Activated CD8-positive, alpha-beta memory T cell treated with anti-CD3 and anti-CD28 coated beads for 4 hours (primary cell): ENCODE results near the gene TMEM207.
"Not testable (repeated sequence)": the region's sequence is repeated elsewhere in the genome, so short reads cannot be mapped to it uniquely, and the experiment has no call there.

Experiments
- DNase-seq, 2 donors: peaks; one replicate each; pipeline ENCODE4 v3.0.0-alpha.2; 2020; ENCODE audit warnings: low read depth in 2 of 2

TMEM207 gene

GRCh38 chr3:190449801-190450200 is at the start of gene TMEM207:
Gene TMEM207, minus strand, starts transcription at chr3:190449901. Its CDS starts 92 bp downstream, at chr3:190449809.
- DNase-seq = no peak

GRCh38 chr3:190499122-190499521 is 49.4 kb upstream of the TMEM207 start:
- DNase-seq = no peak

GRCh38 chr3:190498293-190498692 is 48.6 kb upstream of the TMEM207 start:
- DNase-seq = no peak

- DNase-seq = no peak
Measured at GRCh38 chr3:190497811-190498210, 48.1 kb upstream of the TMEM207 start.

GRCh38 chr3:190496859-190497258 is 47.2 kb upstream of the TMEM207 start:
- DNase-seq = no peak

GRCh38 chr3:190495796-190496195 is 46.1 kb upstream of the TMEM207 start:
- DNase-seq = no peak

GRCh38 chr3:190495354-190495753 is 45.7 kb upstream of the TMEM207 start:
- DNase-seq = no peak

GRCh38 chr3:190494907-190495306 is 45.2 kb upstream of the TMEM207 start:
- DNase-seq = no peak

- no peak for DNase-seq
Measured at GRCh38 chr3:190492966-190493365, 43.3 kb upstream of the TMEM207 start.

GRCh38 chr3:190492129-190492528 is 42.4 kb upstream of the TMEM207 start:
- no peak for DNase-seq

- DNase-seq = no peak
Measured at GRCh38 chr3:190491533-190492054, 41.9 kb upstream of the TMEM207 start.

GRCh38 chr3:190486908-190487607 is 37.4 kb upstream of the TMEM207 start:
- DNase-seq = no peak

- no peak for DNase-seq
Measured at GRCh38 chr3:190486533-190486864, 36.8 kb upstream of the TMEM207 start.

GRCh38 chr3:190485830-190486532 is 36.3 kb upstream of the TMEM207 start:
- no peak for DNase-seq

GRCh38 chr3:190481779-190482178 is 32.1 kb upstream of the TMEM207 start:
- no peak for DNase-seq

GRCh38 chr3:190473261-190473660 is 23.6 kb upstream of the TMEM207 start:
- DNase-seq = not testable (repeated sequence)

GRCh38 chr3:190467922-190468321 is 18.2 kb upstream of the TMEM207 start:
- no peak for DNase-seq

- DNase-seq = no peak
Measured at GRCh38 chr3:190458040-190458439, 8.3 kb upstream of the TMEM207 start.

- DNase-seq = no peak
Measured at GRCh38 chr3:190456770-190457169, 7.1 kb upstream of the TMEM207 start.

- no peak for DNase-seq
Measured at GRCh38 chr3:190455828-190456227, 6.1 kb upstream of the TMEM207 start.

- no peak for DNase-seq
Measured at GRCh38 chr3:190448256-190448655, 1.4 kb downstream of the TMEM207 start.

GRCh38 chr3:190446573-190447279 is 3.0 kb downstream of the TMEM207 start:
- DNase-seq = no peak
